Esophagus squamous epithelium (tissue), 4 donors: Measurements from ENCODE around the gene GPX7.

Experiments
- CTCF ChIP-seq, 6 experiments: fragments of 450-650 bp in 4 of 6; fragments of 200-600 bp in 2 of 6; sonication (generic) in 2 of 6; IDR thresholded peaks; one replicate each; pipeline ENCODE4 v1.5.1; 2016 to 2019; ENCODE audit warnings: antibody characterized with exemption in 6 of 6, mild to moderate bottlenecking in 4 of 6, moderate library complexity in 4 of 6
- POLR2A ChIP-seq, 4 donors: fragments of 450-650 bp; IDR thresholded peaks; one replicate each; pipeline ENCODE4 v1.6.1; 2017; ENCODE audit warnings: antibody characterized with exemption in 4 of 4, mild to moderate bottlenecking in 4 of 4, moderate library complexity in 3 of 4

DNA sequence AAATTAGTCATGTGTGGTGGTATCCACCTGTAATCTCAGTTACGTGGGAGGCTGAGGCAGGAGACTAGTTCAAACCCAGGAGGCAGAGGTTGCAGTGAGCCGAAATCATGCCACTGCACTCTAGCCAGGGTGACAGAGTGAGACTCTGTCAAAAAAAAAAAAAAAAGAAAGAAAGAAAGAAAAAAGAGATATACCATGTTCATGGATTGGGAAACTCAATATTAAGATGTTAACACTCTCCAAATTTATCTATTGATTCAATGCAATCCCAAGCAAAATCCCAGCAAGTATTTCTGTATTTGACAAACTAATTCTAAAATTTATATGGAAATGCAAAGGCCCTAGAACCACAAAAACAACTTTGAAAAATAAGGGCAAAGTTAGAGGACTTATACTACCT lies 19.8 kb downstream of the GPX7 start:
- no peak for TF ChIP-seq CTCF (IDR thresholded peaks at IDR 0.05)
- TF ChIP-seq POLR2A (IDR thresholded peaks at IDR 0.05): no peak
